NCI-H1930 (cell line): ENCODE results near the gene GATA1.

Experiments
- DNase-seq, 2 experiments: peaks; one replicate each; lab custom pipeline; 2025; lab: John Stamatoyannopoulos, UW

Gene GATA1

DNA sequence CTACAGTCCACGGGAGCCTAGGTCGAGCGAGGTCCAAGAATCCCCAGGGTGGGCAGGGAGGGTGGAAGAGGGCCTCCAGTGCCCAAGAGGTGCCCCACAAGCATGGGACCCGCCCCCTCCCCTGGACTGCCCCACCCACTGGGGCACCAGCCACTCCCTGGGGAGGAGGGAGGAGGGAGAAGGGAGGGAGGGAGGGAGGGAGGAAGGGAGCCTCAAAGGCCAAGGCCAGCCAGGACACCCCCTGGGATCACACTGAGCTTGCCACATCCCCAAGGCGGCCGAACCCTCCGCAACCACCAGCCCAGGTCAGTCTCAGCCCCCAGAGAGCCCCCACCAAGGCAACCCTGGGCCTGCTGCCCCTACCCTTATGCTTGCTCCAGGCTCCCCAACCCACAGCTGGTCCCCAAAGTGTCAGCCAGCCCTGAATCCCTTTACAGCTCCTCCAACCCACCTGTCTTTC is at the start of gene GATA1:
TSS of gene GATA1 (plus strand) at position 250 of the 460 bp plus-strand sequence. CDS start 4,520 bp downstream, outside the sequence.
- no peak for DNase-seq

DNA sequence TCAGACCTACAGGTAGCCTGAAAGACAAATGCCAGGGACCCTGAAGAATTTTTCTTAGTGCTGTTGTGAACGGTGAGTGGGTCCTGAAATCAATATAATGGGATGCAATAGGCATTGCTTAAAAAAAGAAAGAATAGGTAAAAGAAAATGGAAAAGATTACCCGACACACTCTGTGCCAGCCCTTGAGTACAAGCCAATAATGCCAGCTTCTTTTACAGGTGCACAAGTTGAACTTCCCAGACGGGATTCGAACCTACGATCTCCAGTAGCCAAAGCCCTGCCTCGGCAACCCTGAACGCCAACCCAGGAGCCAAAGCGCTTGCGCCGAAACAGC is 49.5 kb upstream of the GATA1 start:
- no peak for DNase-seq

DNA sequence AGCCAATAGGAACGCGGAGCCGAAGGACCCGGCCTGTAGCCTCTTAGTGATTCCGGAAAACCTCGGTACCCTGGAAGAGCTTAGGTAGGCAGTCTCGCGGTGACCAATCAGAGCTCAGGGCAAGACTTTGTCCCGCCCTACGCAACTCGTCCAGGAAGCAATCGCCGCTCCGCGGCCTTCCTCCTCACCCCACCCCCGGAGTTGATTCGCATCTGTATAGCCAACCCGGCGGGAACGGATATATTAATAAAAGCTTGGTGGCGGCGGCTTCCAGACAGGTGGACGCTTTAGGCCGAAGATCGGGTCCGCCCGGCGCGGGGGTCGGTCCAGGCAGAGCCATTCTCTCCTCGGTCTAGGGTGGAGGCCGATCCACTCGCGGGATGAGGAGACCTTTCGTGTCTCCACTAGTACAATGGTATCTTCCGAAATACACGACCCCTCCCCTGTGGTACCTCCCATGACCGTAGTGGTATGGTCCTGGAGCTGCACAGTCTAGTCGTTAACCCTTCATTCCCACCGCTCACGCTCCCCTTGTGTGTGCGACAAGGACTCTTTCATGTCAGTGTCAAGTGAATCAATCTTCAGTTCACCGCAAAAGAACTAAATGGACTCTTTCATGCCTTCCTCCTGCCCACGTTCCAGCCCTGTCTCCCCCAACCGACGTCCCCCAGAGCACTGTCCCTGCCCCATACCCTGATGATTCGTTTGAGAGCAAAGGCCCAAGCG is 49.0 kb upstream of the GATA1 start:
- DNase-seq: peak; percentile 94 to 96

DNA sequence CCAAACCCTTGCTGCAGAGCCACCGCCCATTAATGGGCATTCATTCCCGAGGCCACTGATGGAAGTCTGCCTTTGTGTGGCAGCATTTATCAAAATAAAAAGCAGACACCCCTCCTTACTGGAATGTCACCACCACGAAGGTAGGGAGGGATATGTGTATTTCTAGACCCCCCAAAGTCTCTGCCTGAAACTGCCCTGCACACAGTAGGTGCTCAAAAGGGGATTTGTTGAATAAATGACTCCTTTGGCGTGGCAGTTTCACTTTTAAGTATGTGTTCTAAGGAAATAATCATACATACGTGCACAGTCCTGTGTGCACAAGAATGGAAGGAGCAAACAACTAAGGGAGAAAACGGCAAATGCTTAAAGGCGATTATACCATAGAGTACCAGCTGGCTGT is 48.5 kb upstream of the GATA1 start:
- no peak for DNase-seq

GRCh38 chrX:48741834-48742233 is 44.6 kb upstream of the GATA1 start:
- no peak for DNase-seq

DNA sequence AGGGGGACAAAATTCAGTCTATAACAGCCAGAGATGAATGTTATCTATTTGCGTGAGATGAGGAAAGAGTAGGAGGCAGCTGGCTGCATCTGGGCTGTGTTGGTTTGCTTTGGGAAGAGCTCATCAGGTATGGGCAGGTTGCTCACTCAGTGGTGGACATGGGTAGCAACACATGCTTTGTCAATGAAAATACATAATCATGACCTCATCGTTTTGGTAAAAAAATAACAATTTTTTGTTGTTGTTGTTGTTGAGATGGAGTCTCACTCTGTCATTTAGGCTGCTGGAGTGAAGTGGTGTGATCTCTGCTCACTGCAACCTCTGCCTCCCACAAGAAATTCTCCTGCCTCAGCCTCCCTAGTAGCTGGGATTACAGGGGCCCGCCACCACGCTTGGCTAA is 41.2 kb upstream of the GATA1 start:
- DNase-seq: no peak

- no peak for DNase-seq
Measured at GRCh38 chrX:48747415-48748016, 38.9 kb upstream of the GATA1 start.

- DNase-seq: no peak
Measured at GRCh38 chrX:48749182-48749581, 37.2 kb upstream of the GATA1 start.

GRCh38 chrX:48751343-48751742 is 35.0 kb upstream of the GATA1 start:
- no peak for DNase-seq

DNA sequence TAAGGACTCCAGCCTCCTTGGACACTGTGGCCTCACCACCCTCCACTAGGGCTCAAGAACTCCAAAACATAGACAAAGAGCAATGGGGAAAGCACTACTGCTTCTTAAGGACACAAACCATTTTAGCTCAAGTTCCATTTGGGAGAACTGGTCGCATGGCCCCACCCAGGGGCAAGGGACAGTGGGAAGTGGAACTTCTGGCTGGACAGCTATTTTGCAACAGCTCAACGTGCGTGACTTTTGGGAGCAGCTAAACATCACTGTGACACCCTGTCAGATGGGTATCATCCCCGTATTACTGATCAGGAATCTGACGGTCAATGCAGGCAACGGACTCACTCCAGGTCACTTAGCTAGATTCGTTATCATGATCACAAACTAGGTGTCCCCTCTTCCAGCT is 33.9 kb upstream of the GATA1 start:
- no peak for DNase-seq

- DNase-seq: no peak
Measured at GRCh38 chrX:48753708-48754228, 32.6 kb upstream of the GATA1 start.

DNA sequence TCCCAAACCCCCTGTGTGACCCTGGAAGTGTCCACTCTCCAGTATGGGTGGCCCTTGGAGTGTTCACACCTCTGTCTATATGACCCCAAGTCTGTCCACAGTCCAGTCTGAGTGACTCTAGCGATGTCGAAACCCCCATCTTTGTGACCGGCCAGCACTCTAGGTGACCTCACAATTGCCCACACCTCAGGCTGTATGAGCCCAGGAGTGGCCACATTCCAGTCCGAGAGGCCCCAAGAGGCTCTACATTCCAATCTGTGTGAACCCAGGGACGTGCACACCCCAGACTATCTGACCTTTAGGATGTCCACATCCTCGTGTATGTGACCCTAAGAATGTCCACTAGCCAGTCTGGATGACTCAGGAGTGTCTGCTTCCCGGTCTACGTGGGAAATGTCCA is 32.2 kb upstream of the GATA1 start:
- DNase-seq: no peak

DNA sequence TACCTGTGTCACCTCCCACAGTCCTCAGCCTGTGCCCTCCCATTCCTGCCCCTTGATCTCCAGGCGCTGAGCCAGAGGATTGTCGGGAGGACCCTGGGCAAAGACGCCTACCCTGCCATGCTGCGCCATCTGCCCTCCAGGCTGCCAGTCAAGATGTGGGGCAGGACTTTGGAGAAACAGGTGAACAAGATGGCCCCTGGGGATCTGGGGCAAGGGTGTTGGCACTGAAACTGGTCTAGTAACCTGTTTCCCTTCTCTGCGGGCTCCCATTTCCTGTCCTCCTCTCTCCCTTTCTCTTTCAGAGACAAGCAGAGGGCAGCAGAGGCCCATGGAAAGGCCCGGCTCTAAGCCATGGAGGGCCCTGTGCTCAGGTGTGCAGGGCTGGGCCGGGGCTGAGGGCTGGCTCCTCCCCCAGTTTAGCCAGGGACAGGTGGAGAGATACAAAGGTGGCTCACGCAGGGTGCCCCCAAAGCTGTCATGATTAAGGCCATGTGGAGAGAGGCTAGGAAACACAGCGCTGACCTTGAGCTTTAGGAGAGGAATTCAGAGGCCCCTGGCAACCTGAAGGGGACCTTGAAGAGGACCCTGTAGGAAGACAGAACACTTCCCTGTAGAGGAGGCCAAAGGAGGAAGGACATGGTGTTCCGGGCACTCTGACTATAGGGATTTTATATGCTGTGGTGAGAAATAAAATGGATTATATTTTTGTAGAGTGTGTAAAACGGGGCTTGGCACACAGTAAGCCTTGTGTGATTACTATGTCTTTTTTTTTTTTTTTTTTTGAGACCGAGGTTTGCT is 24.5 kb upstream of the GATA1 start, which contains the start of gene GLOD5:
TSS of gene GLOD5 (plus strand) at position 74 of the 798 bp plus-strand sequence. CDS start at position 118, 44 bp downstream.
- peak; percentile 1 to 7 for DNase-seq

- no peak for DNase-seq
Measured at GRCh38 chrX:48769230-48769629, 17.2 kb upstream of the GATA1 start.

DNA sequence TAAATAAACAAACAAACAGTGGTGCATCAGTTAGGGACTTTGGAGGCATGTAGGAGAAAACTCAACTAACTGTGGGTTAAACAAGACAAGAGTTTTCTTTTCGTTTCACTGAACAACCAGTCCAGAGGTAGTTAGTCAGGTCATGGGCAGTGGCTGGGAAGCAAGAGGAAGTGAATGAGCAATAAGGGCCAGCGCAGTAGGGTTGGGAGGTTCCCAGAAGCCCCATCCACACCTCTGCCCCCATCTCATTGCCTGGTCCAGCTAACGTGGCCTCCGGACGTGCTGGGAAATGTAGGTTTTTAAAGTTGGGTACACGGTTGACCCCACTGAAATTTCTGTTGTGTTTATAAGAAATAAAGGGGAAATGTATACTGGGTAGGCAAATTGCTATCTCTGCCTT is 16.1 kb upstream of the GATA1 start:
- no peak for DNase-seq

- DNase-seq: no peak
Measured at GRCh38 chrX:48772602-48773001, 13.8 kb upstream of the GATA1 start.

- no peak for DNase-seq
Measured at GRCh38 chrX:48776818-48777439, 9.5 kb upstream of the GATA1 start.

- no peak for DNase-seq
Measured at GRCh38 chrX:48779399-48779798, 7.0 kb upstream of the GATA1 start.

- no peak for DNase-seq
Measured at GRCh38 chrX:48781705-48782104, 4.7 kb upstream of the GATA1 start.

DNA sequence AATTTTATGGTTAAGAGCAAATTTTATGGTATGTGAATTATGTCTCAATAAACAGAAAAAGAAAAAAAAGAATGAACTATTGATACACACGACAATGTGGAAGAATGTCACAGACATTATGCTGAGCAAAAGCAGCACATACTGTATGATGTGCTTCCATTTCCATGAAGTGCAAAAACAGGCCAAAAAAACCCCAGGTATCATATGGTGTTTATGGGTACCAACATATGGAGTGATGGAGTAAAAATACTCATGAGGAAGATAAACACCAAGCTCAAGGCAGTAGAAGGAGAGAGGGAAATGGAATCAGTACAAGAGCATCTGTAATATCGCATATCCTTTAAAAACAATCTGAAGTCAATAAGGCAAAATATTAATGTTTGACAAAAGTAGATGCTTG is 4.2 kb upstream of the GATA1 start:
- no peak for DNase-seq

- DNase-seq: no peak
Measured at GRCh38 chrX:48782795-48783194, 3.6 kb upstream of the GATA1 start.

GRCh38 chrX:48784726-48785125 is 1.7 kb upstream of the GATA1 start:
- DNase-seq: no peak
